Gastroesophageal sphincter (tissue), 4 donors: ENCODE data around the gene TMEM144. TPM values are rescaled to one million over a fixed set of nuclear protein-coding genes. Genes with fewer than 3 reads are reported as not detected.
"Not testable (repeated sequence)": the region's sequence is repeated elsewhere in the genome, so short reads cannot be mapped to it uniquely, and the experiment has no call there.

ENCODE experiments used
- ATAC-seq: fragments of 150-250 bp; one replicate; pipeline ENCODE4 v1.9.1; 2016; ENCODE audit warnings: mild to moderate bottlenecking, moderate library complexity
- H3K27ac ChIP-seq, 4 donors: fragments of 200-600 bp; sonication (generic) in 3 of 4; 1 replicate in 3 of 4; 2 replicates in 1 of 4; pipeline ENCODE4 v1.5.1; 2016 to 2019
- H3K27me3 ChIP-seq: fragments of 200-600 bp; sonication (generic); one replicate; pipeline ENCODE4 v1.5.1; 2019
- H3K36me3 ChIP-seq, 2 donors: fragments of 200-600 bp; sonication (generic); one replicate each; pipeline ENCODE4 v1.5.1; 2019; ENCODE audit warnings: control low read depth in 1 of 2
- H3K4me1 ChIP-seq, 3 donors: fragments of 200-600 bp; sonication (generic); 1 replicate in 2 of 3; 2 replicates in 1 of 3; pipeline ENCODE4 v1.5.1; 2016 to 2019; ENCODE audit warnings: control low read depth in 2 of 3
- H3K4me3 ChIP-seq, 2 donors: fragments of 200-600 bp; sonication (generic); one replicate each; pipeline ENCODE4 v1.5.1; 2019; ENCODE audit warnings: mild to moderate bottlenecking in 1 of 2, moderate library complexity in 1 of 2
- H3K9me3 ChIP-seq, 3 donors: fragments of 200-600 bp; sonication (generic); one replicate each; pipeline ENCODE4 v1.5.1; 2017 to 2019; ENCODE audit warnings: control low read depth in 2 of 3
- EP300 ChIP-seq: sonication (generic); formaldehyde crosslinking; IDR thresholded peaks from one replicate; pipeline ENCODE4 v1.6.1; 2017; ENCODE audit warnings: antibody characterized with exemption, mild to moderate bottlenecking
- POLR2A ChIP-seq, 2 donors: fragments of 450-650 bp; IDR thresholded peaks; one replicate each; pipeline ENCODE4 v1.6.1; 2017; ENCODE audit warnings: antibody characterized with exemption in 2 of 2, mild to moderate bottlenecking in 2 of 2, moderate library complexity in 1 of 2
- POLR2AphosphoS5 ChIP-seq: sonication (generic); formaldehyde crosslinking; IDR thresholded peaks from one replicate; pipeline ENCODE4 v1.6.1; 2017; ENCODE audit warnings: antibody characterized with exemption
- WGBS, 2 donors: methylation state at CpG; one replicate each; pipeline ENCODE4 v1.1.5; 2018; ENCODE audit warnings: low coverage in 1 of 2; 5-methylcytosine and 5-hydroxymethylcytosine counted together
- total RNA-seq, 4 donors: library from RNA; depleted of rRNA; stranded (reverse); fragments of >200 nt; gene quantifications; one replicate each; pipeline ENCODE4 v1.1.0, GENCODE V29; 2016
- TF ChIP-seq, protein P1 (sequence below), 4 experiments: fragments of 200-600 bp in 2 of 4; fragments of 450-650 bp in 2 of 4; sonication (generic) in 1 of 4; IDR thresholded peaks; one replicate each; pipeline ENCODE4 v1.5.1; 2017 to 2019; ENCODE audit warnings: antibody characterized with exemption in 4 of 4, mild to moderate bottlenecking in 2 of 4, moderate library complexity in 2 of 4

Gene TMEM144
- total RNA-seq, 4 donors from 2014 or later: 3.9 to 13.4 (median 6.3) TPM

DNA sequence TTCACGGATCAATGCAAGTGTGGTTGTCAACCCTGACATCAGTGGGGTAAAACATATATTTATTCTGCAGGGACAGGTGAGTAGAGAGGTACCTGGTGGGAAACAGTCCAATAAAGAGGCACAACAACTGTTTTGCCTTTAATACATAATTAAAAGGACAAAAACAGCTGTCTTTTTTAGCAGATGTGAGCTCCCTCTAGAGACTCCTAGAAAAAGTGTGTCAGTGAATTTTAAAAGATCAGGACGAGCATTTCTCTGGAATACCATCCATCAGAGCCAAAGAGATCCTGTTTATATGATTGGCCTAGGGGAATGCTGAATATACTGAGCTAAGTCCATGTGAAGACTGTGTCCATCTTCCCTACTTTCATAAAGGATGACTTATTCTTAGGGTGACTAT, 58.3 kb downstream of the TMEM144 start:
- TF ChIP-seq POLR2AphosphoS5: no peak
- no peak for TF ChIP-seq POLR2A (IDR thresholded peaks at IDR 0.05)
- TF ChIP-seq, protein P1, sequence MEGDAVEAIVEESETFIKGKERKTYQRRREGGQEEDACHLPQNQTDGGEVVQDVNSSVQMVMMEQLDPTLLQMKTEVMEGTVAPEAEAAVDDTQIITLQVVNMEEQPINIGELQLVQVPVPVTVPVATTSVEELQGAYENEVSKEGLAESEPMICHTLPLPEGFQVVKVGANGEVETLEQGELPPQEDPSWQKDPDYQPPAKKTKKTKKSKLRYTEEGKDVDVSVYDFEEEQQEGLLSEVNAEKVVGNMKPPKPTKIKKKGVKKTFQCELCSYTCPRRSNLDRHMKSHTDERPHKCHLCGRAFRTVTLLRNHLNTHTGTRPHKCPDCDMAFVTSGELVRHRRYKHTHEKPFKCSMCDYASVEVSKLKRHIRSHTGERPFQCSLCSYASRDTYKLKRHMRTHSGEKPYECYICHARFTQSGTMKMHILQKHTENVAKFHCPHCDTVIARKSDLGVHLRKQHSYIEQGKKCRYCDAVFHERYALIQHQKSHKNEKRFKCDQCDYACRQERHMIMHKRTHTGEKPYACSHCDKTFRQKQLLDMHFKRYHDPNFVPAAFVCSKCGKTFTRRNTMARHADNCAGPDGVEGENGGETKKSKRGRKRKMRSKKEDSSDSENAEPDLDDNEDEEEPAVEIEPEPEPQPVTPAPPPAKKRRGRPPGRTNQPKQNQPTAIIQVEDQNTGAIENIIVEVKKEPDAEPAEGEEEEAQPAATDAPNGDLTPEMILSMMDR (IDR thresholded peaks at IDR 0.05): no peak
- no peak for TF ChIP-seq EP300
- no peak overlapping the region for H3K27ac ChIP-seq
- WGBS, 2 donors: 52 to 73% methylated on average over 2 of the region's 2 CpGs
- no peaks in the 10 kb centered on the region for H3K36me3 ChIP-seq
- H3K27me3 ChIP-seq: no peaks in the 10 kb centered on the region
- no peak for ATAC-seq
- H3K9me3 ChIP-seq: no peaks in the 10 kb centered on the region
- no peaks in the 10 kb centered on the region for H3K4me1 ChIP-seq
- H3K4me3 ChIP-seq: no peak overlapping the region

DNA sequence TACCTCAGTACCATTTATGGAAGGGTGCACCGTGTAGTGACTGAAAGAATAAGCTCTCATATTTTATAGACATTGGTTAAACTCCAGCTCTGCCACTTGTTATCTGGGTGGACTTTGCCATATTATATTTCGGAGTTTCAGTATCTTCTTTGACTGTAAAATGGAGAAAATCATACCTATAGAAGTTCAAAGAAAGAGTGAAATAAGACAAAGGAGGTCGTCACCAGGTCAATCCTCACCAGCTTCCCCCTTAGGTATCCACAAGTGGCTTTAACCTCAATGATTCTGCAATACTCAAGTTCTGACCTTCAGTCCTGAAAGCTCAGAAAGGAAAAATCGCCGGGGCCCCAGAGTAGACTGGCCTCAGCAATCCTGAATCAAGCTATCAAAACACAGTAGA, 64.3 kb downstream of the TMEM144 start:
- ATAC-seq: no peak
- Histone ChIP-seq H3K9me3 (no peaks in the 10 kb centered on the region), H3K4me1 (no peaks in the 10 kb centered on the region), H3K27ac (no peak overlapping the region), H3K36me3 (no peaks in the 10 kb centered on the region), H3K4me3 (no peak overlapping the region), H3K27me3 (no peaks in the 10 kb centered on the region)
- 88 to 92% methylated on average over 4 to 5 of the region's 5 CpGs for WGBS, 2 donors
- TF ChIP-seq EP300 (no peak), POLR2AphosphoS5 (no peak), POLR2A (IDR thresholded peaks at IDR 0.05) (no peak)
- TF ChIP-seq, protein P1 (IDR thresholded peaks at IDR 0.05): no peak

DNA sequence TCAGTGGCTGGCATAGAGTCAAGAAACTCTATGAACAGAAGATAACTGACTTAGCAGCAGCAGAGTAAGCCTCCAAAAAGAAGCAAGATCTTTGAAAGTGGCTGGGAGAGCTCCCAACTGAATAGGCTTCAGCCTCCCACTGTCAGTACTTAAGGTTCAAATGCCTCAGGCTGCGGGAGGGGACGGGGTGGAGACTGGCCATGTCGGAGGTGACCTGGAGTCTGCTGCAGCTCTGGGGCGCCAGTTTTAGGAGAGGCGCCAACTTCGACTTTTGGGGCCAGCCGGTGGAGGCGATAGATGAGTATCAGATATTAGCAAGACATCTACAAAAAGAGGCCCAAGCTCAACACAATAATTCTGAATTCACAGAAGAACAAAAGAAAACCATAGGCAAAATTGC, 67.3 kb downstream of the TMEM144 start:
- Histone ChIP-seq H3K27me3 (no peaks in the 10 kb centered on the region), H3K36me3 (no peaks in the 10 kb centered on the region), H3K27ac (no peak overlapping the region), H3K4me3 (no peak overlapping the region), H3K4me1 (no peaks in the 10 kb centered on the region), H3K9me3 (no peaks in the 10 kb centered on the region)
- 90 to 93% methylated on average over 3 to 8 of the region's 8 CpGs for WGBS, 2 donors
- ATAC-seq: no peak
- TF ChIP-seq EP300 (no peak), POLR2A (IDR thresholded peaks at IDR 0.05) (no peak), POLR2AphosphoS5 (no peak)

DNA sequence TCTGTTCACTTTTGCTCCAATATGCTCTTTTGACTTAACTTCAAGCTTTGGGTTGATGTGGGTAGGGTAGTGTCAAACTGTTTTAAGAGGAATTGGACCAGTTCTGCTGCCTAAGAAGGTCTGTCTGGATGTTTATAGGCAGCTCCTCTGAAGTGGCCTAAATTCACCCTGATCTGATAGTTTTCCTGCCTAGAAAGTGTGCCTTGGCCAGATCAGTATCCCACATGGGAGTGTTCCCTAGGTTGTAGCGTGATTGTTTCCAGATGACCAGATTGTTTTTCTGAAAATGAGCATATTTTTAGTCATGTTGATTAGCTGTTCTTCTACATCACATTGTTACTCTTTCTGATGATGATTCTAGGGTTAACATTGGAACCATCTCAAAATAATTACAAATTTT, 68.8 kb downstream of the TMEM144 start:
- H3K36me3 ChIP-seq, H3K27me3 ChIP-seq, H3K4me1 ChIP-seq, H3K27ac ChIP-seq, H3K9me3 ChIP-seq, H3K4me3 ChIP-seq: not testable (repeated sequence)
- peak; percentile 19 for ATAC-seq
- 67% methylated on average over 1 of the region's 1 CpG; no CpG with 5 or more reads in 1 of the 2 donors for WGBS, 2 donors

DNA sequence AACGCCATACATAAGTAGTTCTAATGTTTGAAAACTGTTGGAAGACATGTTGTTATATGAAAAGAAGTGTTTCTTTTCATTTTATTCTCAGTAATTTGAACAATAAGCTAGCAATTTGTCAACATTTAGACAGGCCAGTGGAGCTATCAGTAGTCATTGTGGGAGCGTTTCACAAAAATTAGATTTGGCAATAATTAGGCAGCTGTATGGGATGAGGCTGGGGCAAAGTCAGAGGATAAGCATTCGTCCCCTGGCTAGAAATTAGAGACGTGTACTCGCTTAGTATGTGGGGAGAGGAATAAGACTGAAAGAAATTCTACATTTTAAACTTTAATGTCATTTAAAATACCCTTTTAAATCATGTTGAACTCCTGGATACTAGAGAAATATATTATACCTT, 70.6 kb downstream of the TMEM144 start:
- Histone ChIP-seq H3K9me3 (no peaks in the 10 kb centered on the region), H3K4me3 (no peak overlapping the region), H3K27me3 (no peaks in the 10 kb centered on the region), H3K4me1 (no peaks in the 10 kb centered on the region), H3K27ac (no peak overlapping the region), H3K36me3 (no peaks in the 10 kb centered on the region)
- ATAC-seq: no peak
- TF ChIP-seq EP300 (no peak), POLR2A (IDR thresholded peaks at IDR 0.05) (no peak), POLR2AphosphoS5 (no peak)
- TF ChIP-seq, protein P1 (IDR thresholded peaks at IDR 0.05): no peak
- WGBS, 2 donors: 78 to 82% methylated on average over 5 of the region's 5 CpGs

DNA sequence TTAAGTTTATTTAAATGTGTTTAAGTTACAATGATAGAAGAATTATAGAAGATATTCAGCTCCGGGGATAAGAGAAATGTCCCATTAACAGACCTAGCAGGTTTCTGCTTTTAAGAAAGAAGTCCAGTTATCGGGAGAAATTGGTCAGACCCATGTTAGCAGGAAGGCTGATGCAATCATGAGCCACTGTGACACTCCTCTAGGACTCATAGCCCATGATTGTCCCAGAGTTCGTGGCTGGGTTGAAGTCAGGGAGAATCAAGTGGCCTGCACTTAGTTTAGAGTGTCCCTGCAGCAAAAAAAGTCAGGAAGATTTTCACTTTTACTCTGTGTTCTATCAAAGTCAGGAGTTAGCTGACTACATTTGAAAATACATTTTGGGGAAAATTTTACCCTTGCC, 72.0 kb downstream of the TMEM144 start:
- ATAC-seq: no peak
- no peaks in the 10 kb centered on the region for H3K36me3 ChIP-seq
- 38 to 92% methylated on average over 2 to 3 of the region's 3 CpGs for WGBS, 2 donors
- no peaks in the 10 kb centered on the region for H3K4me1 ChIP-seq
- TF ChIP-seq, protein P1 (IDR thresholded peaks at IDR 0.05): no peak
- TF ChIP-seq POLR2AphosphoS5 (no peak), POLR2A (IDR thresholded peaks at IDR 0.05) (no peak), EP300 (no peak)
- no peaks in the 10 kb centered on the region for H3K9me3 ChIP-seq
- no peak overlapping the region for H3K4me3 ChIP-seq
- H3K27me3 ChIP-seq: no peaks in the 10 kb centered on the region
- H3K27ac ChIP-seq: no peak overlapping the region
